Colonic mucosa (tissue), 4 donors: ENCODE measurements around the gene MIPEP. TPM values are rescaled to one million over a fixed set of nuclear protein-coding genes. Genes with fewer than 3 reads are reported as not detected.

Experiments
- DNase-seq: peaks from one replicate; pipeline ENCODE4 v3.0.0-alpha.2; 2020
- H3K27ac ChIP-seq: fragments of 200-600 bp; one replicate; pipeline ENCODE4 v1.8.0; 2021
- H3K27me3 ChIP-seq: fragments of 200-600 bp; one replicate; pipeline ENCODE4 v1.8.0; 2021
- H3K36me3 ChIP-seq: fragments of 200-600 bp; one replicate; pipeline ENCODE4 v1.8.0; 2021
- H3K4me1 ChIP-seq: fragments of 200-600 bp; one replicate; pipeline ENCODE4 v1.8.0; 2021; ENCODE audit warnings: mild to moderate bottlenecking
- H3K4me3 ChIP-seq: fragments of 200-600 bp; one replicate; pipeline ENCODE4 v1.8.0; 2021
- H3K9ac ChIP-seq, 2 donors: one replicate each; pipeline ENCODE4 v1.7.0; 2013; ENCODE audit warnings: control low read depth in 2 of 2, low read depth in 2 of 2, low read length in 2 of 2
- H3K9me3 ChIP-seq: fragments of 200-600 bp; one replicate; pipeline ENCODE4 v1.8.0; 2021
- intact Hi-C: fragments of 100-400 bp; cut with DNase I; formaldehyde crosslinking; loops from one replicate; pipeline ENCODE4 v1.14.1; 2022
- total RNA-seq, 2 donors: library from RNA; stranded (reverse); fragmentation: NEBNext Ultra II Directional in 1 of 2; extraction: Animal tissue kit (Norgen Biotek cat#: 25700) in 1 of 2; gene quantifications; one replicate each; pipeline ENCODE4 v1.2.1, GENCODE V29; 2021
- TF ChIP-seq, protein P1 (sequence below): fragments of 200-600 bp; IDR thresholded peaks from one replicate; pipeline ENCODE4 v1.8.0; 2022; ENCODE audit warnings: antibody characterized with exemption, mild to moderate bottlenecking
- donor health status: healthy.
- donor health status: DM: no; HTN: no; CAD: no.
- donor health status: DM: no; HTN: no; CAD: no.

Gene MIPEP
- total RNA-seq, 2 donors from 2014 or later = 25.9 to 33.0 TPM

DNA sequence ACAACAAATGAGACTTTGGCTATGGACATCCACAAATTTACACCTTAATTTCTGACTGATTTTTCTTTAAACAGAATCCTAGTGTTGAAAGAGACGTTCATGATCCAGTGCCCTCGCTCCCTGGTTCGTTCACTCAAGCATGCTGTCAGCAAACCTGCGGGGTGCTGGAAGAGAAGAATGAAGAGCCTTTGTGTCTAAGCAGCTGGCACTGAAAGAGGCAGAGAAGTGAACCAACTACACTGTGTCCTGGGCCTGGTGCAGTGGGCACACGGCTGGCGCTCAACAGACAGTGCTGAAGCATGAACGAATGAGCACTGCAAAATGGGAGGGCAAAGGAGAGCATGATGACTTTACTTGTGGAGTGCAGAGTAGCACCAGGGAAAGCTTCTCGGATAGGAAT, 46.8 kb downstream of the MIPEP start:
- Histone ChIP-seq H3K36me3 (no peaks in the 10 kb centered on the region), H3K27ac (no peak overlapping the region), H3K4me1 (no peaks in the 10 kb centered on the region), H3K9ac (no peak overlapping the region), H3K9me3 (no peaks in the 10 kb centered on the region), H3K27me3 (no peaks in the 10 kb centered on the region), H3K4me3 (no peak overlapping the region)
- TF ChIP-seq, protein P1, sequence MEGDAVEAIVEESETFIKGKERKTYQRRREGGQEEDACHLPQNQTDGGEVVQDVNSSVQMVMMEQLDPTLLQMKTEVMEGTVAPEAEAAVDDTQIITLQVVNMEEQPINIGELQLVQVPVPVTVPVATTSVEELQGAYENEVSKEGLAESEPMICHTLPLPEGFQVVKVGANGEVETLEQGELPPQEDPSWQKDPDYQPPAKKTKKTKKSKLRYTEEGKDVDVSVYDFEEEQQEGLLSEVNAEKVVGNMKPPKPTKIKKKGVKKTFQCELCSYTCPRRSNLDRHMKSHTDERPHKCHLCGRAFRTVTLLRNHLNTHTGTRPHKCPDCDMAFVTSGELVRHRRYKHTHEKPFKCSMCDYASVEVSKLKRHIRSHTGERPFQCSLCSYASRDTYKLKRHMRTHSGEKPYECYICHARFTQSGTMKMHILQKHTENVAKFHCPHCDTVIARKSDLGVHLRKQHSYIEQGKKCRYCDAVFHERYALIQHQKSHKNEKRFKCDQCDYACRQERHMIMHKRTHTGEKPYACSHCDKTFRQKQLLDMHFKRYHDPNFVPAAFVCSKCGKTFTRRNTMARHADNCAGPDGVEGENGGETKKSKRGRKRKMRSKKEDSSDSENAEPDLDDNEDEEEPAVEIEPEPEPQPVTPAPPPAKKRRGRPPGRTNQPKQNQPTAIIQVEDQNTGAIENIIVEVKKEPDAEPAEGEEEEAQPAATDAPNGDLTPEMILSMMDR = no peak
- intact Hi-C loops = no loop called here
- no peak for DNase-seq

DNA sequence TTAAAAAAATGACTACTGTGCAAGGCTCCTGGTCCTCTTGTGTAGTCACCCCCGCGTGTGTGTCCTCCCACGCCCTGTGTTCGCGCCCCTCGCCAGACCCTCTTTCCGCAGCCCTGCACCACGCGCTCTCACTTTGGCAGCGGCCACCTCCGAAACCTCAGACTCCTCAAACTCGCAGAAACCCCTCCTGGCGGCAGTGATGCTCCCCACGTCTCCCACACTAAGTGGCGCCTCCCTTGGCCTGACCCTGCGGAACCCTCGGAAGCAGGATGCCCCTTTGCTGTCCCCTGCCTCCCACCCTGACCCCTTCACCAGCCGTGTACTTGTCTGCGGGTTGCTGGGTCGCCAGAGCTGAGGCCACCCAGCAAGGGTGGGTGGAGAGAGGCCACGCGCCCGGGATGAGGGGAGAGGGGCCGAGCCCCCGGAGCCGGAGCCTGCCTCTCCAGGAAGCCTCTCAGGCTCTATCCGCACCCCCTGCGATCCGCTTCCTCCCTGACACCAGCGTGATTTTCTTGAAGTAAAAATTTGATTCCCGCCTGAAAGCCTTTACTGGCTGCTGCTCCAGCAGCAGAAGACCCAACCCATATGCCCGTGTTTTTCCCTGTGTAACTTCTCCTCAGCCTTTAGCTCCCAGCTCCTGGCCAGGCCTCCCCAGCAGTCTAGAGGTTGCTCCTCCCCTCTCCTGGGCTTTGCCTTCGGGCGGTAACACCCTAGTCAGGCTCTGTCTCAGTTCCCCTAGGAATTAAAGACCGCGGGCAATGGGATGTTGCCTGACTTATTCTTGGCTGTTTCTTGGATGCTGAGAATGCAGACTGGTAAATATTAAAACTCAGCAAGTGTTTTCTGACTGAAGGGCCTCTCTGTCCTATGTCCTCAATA, 55.2 kb downstream of the MIPEP start:
- Histone ChIP-seq H3K27me3 (no peaks in the 10 kb centered on the region), H3K9me3 (no peaks in the 10 kb centered on the region), H3K9ac (no peak overlapping the region), H3K4me1 (no peaks in the 10 kb centered on the region), H3K27ac (no peak overlapping the region), H3K36me3 (no peaks in the 10 kb centered on the region), H3K4me3 (no peak overlapping the region)
- TF ChIP-seq, protein P1 = no peak
- intact Hi-C loops = no loop called here
- no peak for DNase-seq

DNA sequence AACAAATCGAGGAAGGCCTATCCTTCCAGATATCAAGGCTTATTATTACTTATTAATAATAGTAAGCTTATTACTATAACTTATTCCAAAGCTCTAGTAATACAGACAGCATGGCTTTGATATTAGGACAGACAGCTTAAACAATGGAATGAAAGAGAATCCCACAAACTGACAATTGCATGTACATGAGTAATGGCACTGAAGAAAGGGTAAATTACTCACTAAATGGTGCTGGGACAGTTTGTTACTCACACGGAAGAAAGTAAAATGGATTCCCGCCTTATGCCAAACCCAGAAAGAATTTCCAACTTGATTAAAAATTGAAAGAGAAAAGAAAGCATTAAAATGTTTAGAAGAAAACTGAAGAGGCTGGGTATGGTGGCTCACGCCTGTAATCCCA, 60.3 kb downstream of the MIPEP start:
- TF ChIP-seq, protein P1 = no peak
- H3K36me3 ChIP-seq = no peaks in the 10 kb centered on the region
- H3K4me3 ChIP-seq = no peak overlapping the region
- no peaks in the 10 kb centered on the region for H3K9me3 ChIP-seq
- H3K4me1 ChIP-seq = no peaks in the 10 kb centered on the region
- no peak for DNase-seq
- intact Hi-C loops = no loop called here
- H3K27me3 ChIP-seq = no peaks in the 10 kb centered on the region
- H3K27ac ChIP-seq = no peak overlapping the region
- no peak overlapping the region for H3K9ac ChIP-seq

DNA sequence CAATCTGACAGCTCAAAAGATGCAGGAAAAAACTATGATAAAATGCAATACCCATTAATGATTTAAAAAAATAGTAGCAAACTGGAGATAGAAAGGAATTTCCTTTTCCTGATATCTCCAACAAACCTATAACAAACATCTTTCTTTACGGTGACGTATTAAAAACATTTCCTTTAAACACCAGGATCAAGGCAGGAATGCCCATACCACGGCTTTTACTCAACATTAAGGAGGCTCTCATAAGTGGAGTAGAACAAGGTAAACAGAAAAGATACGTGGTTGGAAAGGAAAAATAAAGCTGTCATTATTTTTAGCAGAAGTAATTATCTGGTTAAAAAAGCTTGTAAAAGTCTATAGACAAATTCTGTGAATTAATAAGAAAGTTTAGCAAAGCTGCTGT, 61.1 kb downstream of the MIPEP start:
- Histone ChIP-seq H3K9me3 (no peaks in the 10 kb centered on the region), H3K9ac (no peak overlapping the region), H3K27me3 (no peaks in the 10 kb centered on the region), H3K36me3 (no peaks in the 10 kb centered on the region), H3K27ac (no peak overlapping the region), H3K4me3 (no peak overlapping the region), H3K4me1 (no peaks in the 10 kb centered on the region)
- intact Hi-C loops = no loop called here
- DNase-seq = no peak
- TF ChIP-seq, protein P1 = no peak

DNA sequence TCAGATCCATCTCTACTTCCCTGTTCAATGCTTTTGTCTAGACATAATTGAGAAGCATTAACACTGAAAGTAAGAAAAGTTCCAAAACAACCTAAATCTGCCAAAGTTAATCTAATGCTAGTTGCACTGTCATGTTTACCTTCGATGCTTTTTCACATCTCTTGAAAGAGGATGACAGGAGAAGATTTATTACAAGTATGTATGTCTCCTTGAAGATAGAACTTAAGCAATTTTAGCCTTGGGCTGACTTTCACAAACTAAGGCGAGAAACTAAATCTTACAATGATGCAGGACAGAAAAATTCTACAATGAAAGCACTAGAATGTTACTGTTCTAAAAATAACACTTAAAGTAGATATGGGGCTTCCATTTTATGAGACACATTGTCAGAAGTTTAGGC, 64.0 kb downstream of the MIPEP start:
- no peak overlapping the region for H3K9ac ChIP-seq
- no peak overlapping the region for H3K27ac ChIP-seq
- TF ChIP-seq, protein P1 = no peak
- no peaks in the 10 kb centered on the region for H3K27me3 ChIP-seq
- H3K4me3 ChIP-seq = no peak overlapping the region
- no peaks in the 10 kb centered on the region for H3K36me3 ChIP-seq
- no peak for DNase-seq
- no peaks in the 10 kb centered on the region for H3K4me1 ChIP-seq
- no peaks in the 10 kb centered on the region for H3K9me3 ChIP-seq
- intact Hi-C loops = no loop called here
